IMR-90 (cell line): ENCODE measurements around the gene PPP5C. TPM values are rescaled to one million over a fixed set of nuclear protein-coding genes. Genes with fewer than 3 reads are reported as not detected.

ENCODE experiments used
- ATAC-seq: fragments of 200-7000 bp; cut with Tn5 transposase; 2 replicates; pipeline ENCODE4 v1.9.1; 2020; ENCODE audit warnings: low read depth, mild to moderate bottlenecking, moderate library complexity
- BruUV-seq: library from RNA; stranded (reverse); fragments of 400-500 nt; replicated peaks from 2 replicates; lab custom pipeline; 2021; lab: Mats Ljungman, UMichigan
- CTCF ChIA-PET: fragments of 300-600 bp; formaldehyde crosslinking; extraction: SDS; loops from one replicate; lab custom pipeline; 2021; ENCODE audit warnings: antibody characterized with exemption; lab: Yijun Ruan, JAX
- POLR2A ChIA-PET: fragments of 300-600 bp; sonication (Branson Sonifier 250); formaldehyde crosslinking; loops from one replicate; lab custom pipeline; 2022; ENCODE audit warnings: antibody characterized with exemption; ENCODE audit not compliant: unreplicated experiment; lab: Charles Lee
- DNase-seq: peaks from one replicate; pipeline ENCODE4 v3.0.0; 2013
- H2AFZ ChIP-seq: replicated peaks from 2 replicates; pipeline ENCODE3; 2013; ENCODE audit warnings: low read length, mild to moderate bottlenecking; ENCODE audit not compliant: poor library complexity
- H2AK5ac ChIP-seq: 2 replicates; pipeline ENCODE4 v1.6.1; 2013; ENCODE audit warnings: low read depth, low read length, inconsistent platforms
- H2AK9ac ChIP-seq: replicated peaks from 2 replicates; pipeline ENCODE3; 2013; ENCODE audit warnings: mild to moderate bottlenecking, low read depth, low read length, moderate library complexity; ENCODE audit not compliant: poor library complexity
- H2BK120ac ChIP-seq: 2 replicates; pipeline ENCODE4 v1.6.1; 2013; ENCODE audit warnings: low read depth, low read length, inconsistent platforms
- H2BK15ac ChIP-seq: 3 replicates; pipeline ENCODE4 v1.6.1; 2013; ENCODE audit warnings: low read depth, low read length, inconsistent platforms
- H2BK20ac ChIP-seq: 2 replicates; pipeline ENCODE4 v1.6.1; 2013; ENCODE audit warnings: low read depth, mild to moderate bottlenecking, inconsistent platforms, low read length, moderate library complexity
- H2BK5ac ChIP-seq: 2 replicates; pipeline ENCODE4 v1.6.1; 2013; ENCODE audit warnings: mild to moderate bottlenecking, low read depth, low read length, inconsistent platforms; ENCODE audit not compliant: poor library complexity, severe bottlenecking
- H3K14ac ChIP-seq: replicated peaks from 2 replicates; pipeline ENCODE4 v1.6.1; 2013; ENCODE audit warnings: low read depth, low read length, inconsistent platforms
- H3K18ac ChIP-seq: 2 replicates; pipeline ENCODE4 v1.6.1; 2013; ENCODE audit warnings: low read depth, low read length, control low read depth
- H3K23ac ChIP-seq: 2 replicates; pipeline ENCODE4 v1.6.1; 2013; ENCODE audit warnings: low read depth, low read length, inconsistent platforms
- H3K27ac ChIP-seq: 2 replicates; pipeline ENCODE4 v1.5.1; 2013; ENCODE audit warnings: mild to moderate bottlenecking, control low read depth, low read length; ENCODE audit not compliant: insufficient read depth
- H3K27me3 ChIP-seq: 2 replicates; pipeline ENCODE4 v1.6.1; 2013; ENCODE audit warnings: low read length; ENCODE audit not compliant: control insufficient read depth, insufficient read depth
- H3K36me3 ChIP-seq: 2 replicates; pipeline ENCODE4 v1.6.1; 2013; ENCODE audit warnings: low read length, mixed read lengths; ENCODE audit not compliant: control insufficient read depth, insufficient read depth
- H3K4ac ChIP-seq: 2 replicates; pipeline ENCODE4 v1.6.1; 2013; ENCODE audit warnings: low read depth, low read length, inconsistent platforms
- H3K4me1 ChIP-seq: 2 replicates; pipeline ENCODE4 v1.6.1; 2013; ENCODE audit warnings: low read length, mixed read lengths; ENCODE audit not compliant: control insufficient read depth, insufficient read depth
- H3K4me2 ChIP-seq: 2 replicates; pipeline ENCODE4 v1.6.1; 2013; ENCODE audit warnings: low read depth, mild to moderate bottlenecking, control low read depth, low read length, moderate library complexity
- H3K4me3 ChIP-seq: 2 replicates; pipeline ENCODE4 v1.5.1; 2013; ENCODE audit warnings: low read depth, mild to moderate bottlenecking, control low read depth, low read length, moderate library complexity; ENCODE audit not compliant: insufficient read depth
- H3K56ac ChIP-seq: 2 replicates; pipeline ENCODE4 v1.6.1; 2013; ENCODE audit warnings: low read length, inconsistent platforms; ENCODE audit not compliant: insufficient read depth; ENCODE audit errors: extremely low read depth
- H3K79me1 ChIP-seq, 2 experiments: 2 replicates each; pipeline ENCODE4 v1.6.1; 2013; ENCODE audit warnings: low read length in 2 of 2, inconsistent platforms in 1 of 2, low read depth in 1 of 2
- H3K9ac ChIP-seq: 2 replicates; pipeline ENCODE4 v1.6.1; 2013; ENCODE audit warnings: low read depth, low read length, control low read depth
- H3K9me1 ChIP-seq: 2 replicates; pipeline ENCODE4 v1.6.1; 2013; ENCODE audit warnings: low read length, inconsistent platforms; ENCODE audit not compliant: insufficient read depth
- H3K9me3 ChIP-seq: 2 replicates; pipeline ENCODE4 v1.6.1; 2013; ENCODE audit warnings: low read length; ENCODE audit not compliant: control insufficient read depth, insufficient read depth
- H4K20me1 ChIP-seq: 2 replicates; pipeline ENCODE4 v1.6.1; 2013; ENCODE audit warnings: low read length, inconsistent platforms; ENCODE audit not compliant: insufficient read depth
- H4K5ac ChIP-seq: 2 replicates; pipeline ENCODE4 v1.6.1; 2013; ENCODE audit warnings: mild to moderate bottlenecking, low read depth, low read length, control low read depth
- H4K8ac ChIP-seq, 2 experiments: 2 replicates each; pipeline ENCODE4 v1.6.1; 2013; ENCODE audit warnings: low read depth in 2 of 2, low read length in 2 of 2, control low read depth in 1 of 2, inconsistent platforms in 1 of 2
- H4K91ac ChIP-seq: 2 replicates; pipeline ENCODE4 v1.6.1; 2013; ENCODE audit warnings: low read depth, low read length, inconsistent platforms; ENCODE audit not compliant: insufficient read depth
- BHLHE40 ChIP-seq: fragments of 150-350 bp; IDR thresholded peaks from 2 replicates; pipeline ENCODE4 v1.6.1; 2016; ENCODE audit warnings: mild to moderate bottlenecking, low read depth, low read length
- CTCF ChIP-seq: conservative IDR thresholded peaks from 2 replicates; pipeline ENCODE4 v1.5.1; 2012; ENCODE audit warnings: mild to moderate bottlenecking, low read depth, low read length, improper control_type of control experiment
- MAZ ChIP-seq: IDR thresholded peaks from 2 replicates; pipeline ENCODE4 v1.6.1; 2012; ENCODE audit warnings: low read depth, mild to moderate bottlenecking, low read length, improper control_type of control experiment, moderate library complexity, borderline replicate concordance
- MXI1 ChIP-seq: IDR thresholded peaks from 2 replicates; pipeline ENCODE4 v1.6.1; 2012; ENCODE audit warnings: low read depth, mild to moderate bottlenecking, low read length, moderate library complexity, borderline replicate concordance
- NFE2L2 ChIP-seq: fragments of 150-350 bp; IDR thresholded peaks from 2 replicates; pipeline ENCODE4 v1.6.1; 2016; ENCODE audit warnings: low read depth, mild to moderate bottlenecking, low read length
- RAD21 ChIP-seq: IDR thresholded peaks from 2 replicates; pipeline ENCODE4 v1.6.1; 2012; ENCODE audit warnings: low read length, improper control_type of control experiment
- RCOR1 ChIP-seq: IDR thresholded peaks from 2 replicates; pipeline ENCODE4 v1.6.1; 2012; ENCODE audit warnings: mild to moderate bottlenecking, low read length, improper control_type of control experiment; ENCODE audit not compliant: insufficient replicate concordance
- RFX5 ChIP-seq: IDR thresholded peaks from 2 replicates; pipeline ENCODE4 v1.8.0; 2012; ENCODE audit warnings: low read depth, mild to moderate bottlenecking, low read length, moderate library complexity
- WGBS, 2 experiments: methylation state at CpG; one replicate each; pipeline versions ENCODE4 v1.1.5 to v1.1.7; 2013; ENCODE audit warnings: missing lambda C conversion rate in 2 of 2; ENCODE audit not compliant: insufficient read length in 1 of 2; ENCODE audit errors: extremely low coverage in 2 of 2; 5-methylcytosine and 5-hydroxymethylcytosine counted together
- dilution Hi-C: fragments of 300-500 bp; cut with HindIII; formaldehyde crosslinking; loops from one replicate; pipeline ENCODE4 v1.14.3; 2018; ENCODE audit warnings: low sequenced_read_pairs; ENCODE audit not compliant: unreplicated experiment
- in situ Hi-C: fragments of 300-500 bp; cut with MboI; formaldehyde crosslinking; loops from 3 replicates; pipeline ENCODE4 v1.14.3; 2019; ENCODE audit warnings: low sequenced_read_pairs, inconsistent platforms, mixed read lengths
- intact Hi-C: fragments of 100-400 bp; cut with micrococcal nuclease; formaldehyde crosslinking; loops from 2 replicates; pipeline ENCODE4 v1.10.0; 2022
- polyA plus RNA-seq, 3 experiments: library from polyadenylated mRNA; depleted of rRNA; stranded (reverse); fragments of >200 nt; gene quantifications; 2 replicates each; pipeline ENCODE4 v1.2.3, GENCODE V29; 2012; ENCODE audit warnings: low replicate concordance in 1 of 3
- total RNA-seq: library from RNA; depleted of rRNA; stranded (reverse); fragments of >200 nt; gene quantifications from 2 replicates; pipeline ENCODE4 v1.2.3, GENCODE V29; 2012
- TF ChIP-seq, protein P1 (sequence below): fragments of 150-350 bp; IDR thresholded peaks from 2 replicates; pipeline ENCODE4 v1.6.1; 2016; ENCODE audit warnings: low read depth, mild to moderate bottlenecking, low read length, moderate library complexity, borderline replicate concordance

Gene PPP5C
- total and polyA plus RNA-seq, 2 of the 4 experiments (the other 2 are of a cell fraction) = 80.5 to 128 TPM

GRCh38 chr19:46299695-46300094 is 47.2 kb upstream of the PPP5C start:
- in situ Hi-C loops = no loop called here
- Histone ChIP-seq H3K4me1 (peaks cover 6% of the 10 kb centered on the region; the same call in 1 of the 2 replicates), H2AFZ (no peak overlapping the region), H3K9ac (no peak overlapping the region), H4K91ac (no peak overlapping the region), H3K14ac (no peak overlapping the region), H2BK20ac (no peak overlapping the region), H3K9me3 (peaks cover 6% of the 10 kb centered on the region), H3K36me3 (no peaks in the 10 kb centered on the region), H2AK5ac (no peak overlapping the region), H3K27me3 (peaks cover 48% of the 10 kb centered on the region), H3K4ac (no peak overlapping the region), H3K9me1 (no peaks in the 10 kb centered on the region), H3K23ac (no peak overlapping the region), H2AK9ac (no peak overlapping the region), H2BK15ac (no peak overlapping the region), H3K79me1 (no peaks in the 10 kb centered on the region), H3K18ac (no peak overlapping the region), H4K20me1 (no peaks in the 10 kb centered on the region), H3K27ac (no peak overlapping the region), H3K56ac (no peak overlapping the region), H4K8ac (no peak overlapping the region), H4K5ac (no peak overlapping the region), H2BK5ac (no peak overlapping the region), H3K4me3 (no peak overlapping the region), H2BK120ac (no peak overlapping the region), H3K4me2 (no peak overlapping the region)
- WGBS, 2 experiments = no CpG with 5 or more reads among the region's 7 CpGs
- no peak for DNase-seq
- POLR2A ChIA-PET = no interaction called here
- dilution Hi-C loops = no loop called here
- no TSS peak for BruUV-seq
- intact Hi-C loops = no loop called here
- ATAC-seq = no peak
- CTCF ChIA-PET = no interaction called here
- TF ChIP-seq BHLHE40 (no peak), RAD21 (no peak), MAZ (no peak), CTCF (no peak), NFE2L2 (no peak), RFX5 (no peak), RCOR1 (no peak), MXI1 (no peak)
- TF ChIP-seq, protein P1, sequence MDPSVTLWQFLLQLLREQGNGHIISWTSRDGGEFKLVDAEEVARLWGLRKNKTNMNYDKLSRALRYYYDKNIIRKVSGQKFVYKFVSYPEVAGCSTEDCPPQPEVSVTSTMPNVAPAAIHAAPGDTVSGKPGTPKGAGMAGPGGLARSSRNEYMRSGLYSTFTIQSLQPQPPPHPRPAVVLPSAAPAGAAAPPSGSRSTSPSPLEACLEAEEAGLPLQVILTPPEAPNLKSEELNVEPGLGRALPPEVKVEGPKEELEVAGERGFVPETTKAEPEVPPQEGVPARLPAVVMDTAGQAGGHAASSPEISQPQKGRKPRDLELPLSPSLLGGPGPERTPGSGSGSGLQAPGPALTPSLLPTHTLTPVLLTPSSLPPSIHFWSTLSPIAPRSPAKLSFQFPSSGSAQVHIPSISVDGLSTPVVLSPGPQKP = no peak
